A673 (cell line): ENCODE measurements around the gene DLG2. TPM values are rescaled to one million over a fixed set of nuclear protein-coding genes. Genes with fewer than 3 reads are reported as not detected.

Experiments used
- BruUV-seq: library from RNA; stranded (reverse); fragments of 400-500 nt; replicated peaks from 2 replicates; lab custom pipeline; 2021; lab: Mats Ljungman, UMichigan
- CTCF ChIA-PET: fragments of 300-600 bp; sonication (Branson Sonifier 250); formaldehyde crosslinking; loops from one replicate; lab custom pipeline; 2022; ENCODE audit warnings: antibody characterized with exemption; lab: Charles Lee
- POLR2A ChIA-PET: fragments of 300-600 bp; sonication (Branson Sonifier 250); formaldehyde crosslinking; loops from one replicate; lab custom pipeline; 2022; ENCODE audit warnings: antibody characterized with exemption; ENCODE audit not compliant: low non-redundant PET; lab: Charles Lee
- DNase-seq: peaks from one replicate; pipeline ENCODE4 v3.0.0-alpha.2; 2015; ENCODE audit warnings: low spot score
- H3K27ac ChIP-seq: fragments of 200-600 bp; sonication (generic); 2 replicates; pipeline ENCODE4 v1.5.1; 2016; ENCODE audit warnings: mixed run types, low read depth, mild to moderate bottlenecking, mixed read lengths, antibody characterized with exemption, low read length; ENCODE audit not compliant: poor library complexity, severe bottlenecking
- H3K27me3 ChIP-seq: fragments of 200-600 bp; sonication (generic); replicated peaks from 2 replicates; pipeline ENCODE4 v1.6.1; 2017; ENCODE audit warnings: mixed run types, low read depth, mild to moderate bottlenecking, mixed read lengths, antibody characterized with exemption, low read length; ENCODE audit not compliant: insufficient read depth, poor library complexity
- H3K36me3 ChIP-seq: fragments of 200-600 bp; sonication (generic); 2 replicates; pipeline ENCODE4 v1.6.1; 2016; ENCODE audit warnings: mixed run types, mild to moderate bottlenecking, mixed read lengths, antibody characterized with exemption, low read length; ENCODE audit not compliant: insufficient read depth, poor library complexity, severe bottlenecking
- H3K4me1 ChIP-seq: fragments of 200-600 bp; sonication (generic); 2 replicates; pipeline ENCODE4 v1.6.1; 2017; ENCODE audit warnings: mixed run types, mild to moderate bottlenecking, mixed read lengths, antibody characterized with exemption, low read length; ENCODE audit not compliant: insufficient read depth, poor library complexity, severe bottlenecking
- H3K4me3 ChIP-seq: fragments of 200-600 bp; sonication (generic); 2 replicates; pipeline ENCODE4 v1.5.1; 2016; ENCODE audit warnings: low read depth, mixed run types, mild to moderate bottlenecking, mixed read lengths, low read length; ENCODE audit not compliant: poor library complexity, severe bottlenecking
- H3K9me3 ChIP-seq: fragments of 200-600 bp; sonication (generic); 2 replicates; pipeline ENCODE4 v1.6.1; 2016; ENCODE audit warnings: mixed run types, low read depth, mild to moderate bottlenecking, mixed read lengths, antibody characterized with exemption, low read length; ENCODE audit not compliant: poor library complexity, severe bottlenecking
- CTCF ChIP-seq: fragments of 300-800, 200-600 bp; sonication (generic); conservative IDR thresholded peaks from 2 replicates; pipeline ENCODE4 v1.5.1; 2017; ENCODE audit warnings: low read depth, mild to moderate bottlenecking, antibody characterized with exemption, low read length, moderate library complexity, mixed read lengths
- EZH2 ChIP-seq: fragments of 200-600 bp; sonication (generic); IDR thresholded peaks from 2 replicates; pipeline ENCODE4 v1.6.1; 2017; ENCODE audit warnings: borderline replicate concordance, low read depth, mild to moderate bottlenecking, mixed read lengths, antibody characterized with exemption, low read length; ENCODE audit not compliant: poor library complexity, severe bottlenecking
- intact Hi-C: fragments of 100-400 bp; cut with micrococcal nuclease; formaldehyde crosslinking; loops from one replicate; pipeline ENCODE4 v1.10.0; 2022; ENCODE audit not compliant: unreplicated experiment
- total RNA-seq: library from RNA; stranded (reverse); gene quantifications from 2 replicates; pipeline ENCODE4 v1.2.3, GENCODE V29; 2021

DLG2 gene
- total RNA-seq, 1 experiment from 2014 or later: 277 TPM

- no peaks in the 10 kb centered on the region for H3K9me3 ChIP-seq
- no peak for TF ChIP-seq EZH2
- no peak for TF ChIP-seq CTCF
- no peak overlapping the region for H3K27ac ChIP-seq
- no peaks in the 10 kb centered on the region for H3K36me3 ChIP-seq
- intact Hi-C loops: no loop called here
- no peaks in the 10 kb centered on the region for H3K27me3 ChIP-seq
- no TSS peak for BruUV-seq
- no peak for DNase-seq
- no peaks in the 10 kb centered on the region for H3K4me1 ChIP-seq
- ChIA-PET POLR2A (no interaction called here), CTCF (no interaction called here)
- H3K4me3 ChIP-seq: no peak overlapping the region
Measured at GRCh38 chr11:84214557-84214956, 1412.6 kb downstream of the DLG2 start.

DNA sequence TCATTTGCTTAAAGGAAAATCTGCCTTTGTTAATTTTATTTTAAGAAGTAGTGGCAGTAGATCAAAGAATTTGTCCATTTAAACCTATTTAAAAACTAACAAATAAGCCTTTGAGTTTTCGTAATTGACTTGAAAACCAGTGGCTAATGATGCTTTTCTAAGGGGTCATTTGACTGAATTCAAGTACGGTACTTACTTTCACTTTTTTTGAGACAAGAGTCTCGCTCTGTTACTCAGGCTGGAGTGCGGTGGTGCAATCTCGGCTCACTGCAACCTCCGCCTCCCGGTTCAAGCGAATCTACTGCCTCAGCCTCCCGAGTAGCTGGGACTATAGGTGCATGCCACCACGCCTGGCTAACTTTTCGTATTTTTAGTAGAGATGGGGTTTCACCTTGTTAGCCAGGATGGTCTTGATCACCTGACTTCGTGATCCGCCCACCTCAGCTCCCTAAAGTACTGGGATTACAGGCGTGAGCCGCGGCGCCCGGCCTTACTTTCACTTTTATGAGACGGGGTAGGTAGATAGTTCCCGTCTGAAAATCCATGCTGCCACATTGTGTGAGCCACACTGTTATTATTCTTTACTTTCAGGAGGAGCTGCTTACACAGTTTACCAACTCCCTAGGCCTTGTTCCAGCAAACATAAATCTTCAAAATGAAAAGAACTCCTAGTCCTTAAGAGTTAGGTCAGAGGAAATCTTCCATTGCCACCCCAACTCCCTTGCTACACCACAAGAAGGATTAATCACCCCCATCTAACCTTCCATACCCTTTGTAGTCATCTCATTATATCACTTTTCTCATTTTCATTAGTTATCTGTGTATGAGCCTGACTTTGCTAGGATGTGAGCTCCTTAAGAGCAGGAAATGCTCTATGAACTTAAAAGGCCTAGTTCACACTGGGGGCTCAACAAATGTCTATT is 1414.4 kb downstream of the DLG2 start:
- BruUV-seq: no TSS peak
- ChIA-PET CTCF (no interaction called here), POLR2A (no interaction called here)

DNA sequence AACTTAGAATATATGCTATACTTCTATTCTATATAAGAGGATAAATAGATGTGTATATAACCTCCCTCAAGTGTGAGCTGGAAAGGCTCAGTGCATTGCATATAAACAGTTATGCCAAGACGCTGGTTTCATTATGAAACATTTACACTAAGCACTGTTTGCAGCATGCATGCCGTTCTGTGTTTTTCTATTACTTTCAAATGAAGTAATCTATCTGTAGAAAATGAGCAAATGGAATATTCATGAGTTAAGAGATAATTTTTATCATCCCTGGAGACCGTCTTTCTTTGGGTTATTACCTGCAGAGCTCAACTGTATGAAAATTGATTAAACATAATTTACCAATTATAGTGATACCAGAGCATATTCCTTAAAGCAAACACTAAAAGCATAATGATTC is 1415.2 kb downstream of the DLG2 start:
- Histone ChIP-seq H3K36me3 (no peaks in the 10 kb centered on the region), H3K27me3 (no peaks in the 10 kb centered on the region), H3K27ac (no peak overlapping the region), H3K4me1 (no peaks in the 10 kb centered on the region), H3K4me3 (no peak overlapping the region), H3K9me3 (no peaks in the 10 kb centered on the region)
- no peak for DNase-seq
- POLR2A ChIA-PET: no interaction called here
- TF ChIP-seq CTCF (no peak), EZH2 (no peak)
- intact Hi-C loops: no loop called here
- BruUV-seq: no TSS peak
- CTCF ChIA-PET: no interaction called here

More for the DNA sequence above, 1414.4 kb downstream of the DLG2 start:
- Histone ChIP-seq H3K27ac (no peak overlapping the region), H3K4me1 (no peaks in the 10 kb centered on the region), H3K36me3 (no peaks in the 10 kb centered on the region), H3K9me3 (no peaks in the 10 kb centered on the region), H3K4me3 (no peak overlapping the region), H3K27me3 (no peaks in the 10 kb centered on the region)
- intact Hi-C loops: no loop called here
- no peak for TF ChIP-seq CTCF
- no peak for TF ChIP-seq EZH2
- DNase-seq: no peak
